Transverse colon (tissue), 4 donors: ENCODE measurements around the gene TRPM4. TPM values are rescaled to one million over a fixed set of nuclear protein-coding genes. Genes with fewer than 3 reads are reported as not detected.

Source experiments
- DNase-seq: peaks from one replicate; pipeline ENCODE4 v3.0.0-alpha.2; 2019
- H3K27ac ChIP-seq, 4 donors: fragments of 200-600 bp; sonication (generic); 2 replicates each; pipeline ENCODE4 v1.5.1; 2016 to 2018; ENCODE audit warnings: inconsistent platforms in 4 of 4
- H3K27me3 ChIP-seq: fragments of 200-600 bp; sonication (generic); 2 replicates; pipeline ENCODE4 v1.5.1; 2017; ENCODE audit warnings: inconsistent platforms
- H3K36me3 ChIP-seq, 4 donors: fragments of 200-600 bp; sonication (generic); 2 replicates each; pipeline ENCODE4 v1.5.1; 2017 to 2019; ENCODE audit warnings: inconsistent platforms in 4 of 4
- H3K4me1 ChIP-seq, 4 donors: fragments of 200-600 bp; sonication (generic); 2 replicates each; pipeline ENCODE4 v1.5.1; 2017 to 2020; ENCODE audit warnings: inconsistent platforms in 4 of 4
- H3K4me3 ChIP-seq, 4 donors: fragments of 200-600 bp; sonication (generic); 1 replicate in 1 of 4; 2 replicates in 3 of 4; pipeline versions ENCODE4 v1.5.1 to v1.6.1; 2017 to 2019; ENCODE audit warnings: inconsistent platforms in 4 of 4
- H3K9me3 ChIP-seq, 2 donors: fragments of 200-600 bp; sonication (generic); 2 replicates each; pipeline ENCODE4 v1.5.1; 2017 to 2019; ENCODE audit warnings: inconsistent platforms in 2 of 2
- CTCF ChIP-seq, 5 experiments: fragments of 200-600 bp in 3 of 5; fragments of 450-650 bp in 2 of 5; sonication (generic) in 3 of 5; IDR thresholded peaks; 1 replicate in 2 of 5; 2 replicates in 3 of 5; pipeline ENCODE4 v1.5.1; 2016 to 2017; ENCODE audit warnings: antibody characterized with exemption in 5 of 5, inconsistent platforms in 3 of 5, mild to moderate bottlenecking in 2 of 5, moderate library complexity in 1 of 5
- EP300 ChIP-seq: sonication (generic); formaldehyde crosslinking; IDR thresholded peaks from one replicate; pipeline ENCODE4 v1.6.1; 2017; ENCODE audit warnings: antibody characterized with exemption, low read depth
- POLR2A ChIP-seq: fragments of 450-650 bp; IDR thresholded peaks from one replicate; pipeline ENCODE4 v1.6.1; 2016; ENCODE audit warnings: antibody characterized with exemption, mild to moderate bottlenecking, moderate library complexity
- POLR2AphosphoS5 ChIP-seq, 3 donors: sonication (generic); formaldehyde crosslinking; IDR thresholded peaks; one replicate each; pipeline ENCODE4 v1.6.1; 2016; ENCODE audit warnings: antibody characterized with exemption in 3 of 3
- WGBS, 2 donors: methylation state at CpG; one replicate each; pipeline ENCODE4 v1.1.5; 2018; ENCODE audit warnings: low coverage in 1 of 2; 5-methylcytosine and 5-hydroxymethylcytosine counted together
- in situ Hi-C, 4 donors: fragments of 200-750 bp; cut with MboI; loops; one replicate each; pipeline versions ENCODE4 v1.15.0 to v1.15.1; 2017; ENCODE audit warnings: low sequenced_read_pairs in 3 of 4, low pct_ligation_motif_present in 1 of 4, low pct_unique_long_range_greater_than_20kb in 1 of 4
- intact Hi-C: fragments of 100-400 bp; cut with DNase I; formaldehyde crosslinking; loops from one replicate; pipeline ENCODE4 v1.15.1; 2023; ENCODE audit warnings: low total_unique reads
- total RNA-seq, 4 donors: library from RNA; depleted of rRNA; stranded (reverse); fragments of >200 nt; gene quantifications; one replicate each; pipeline ENCODE4 v1.1.0, GENCODE V29; 2016

The TRPM4 gene
- total RNA-seq, 4 donors from 2014 or later = 247 to 884 (median 568) TPM

DNA sequence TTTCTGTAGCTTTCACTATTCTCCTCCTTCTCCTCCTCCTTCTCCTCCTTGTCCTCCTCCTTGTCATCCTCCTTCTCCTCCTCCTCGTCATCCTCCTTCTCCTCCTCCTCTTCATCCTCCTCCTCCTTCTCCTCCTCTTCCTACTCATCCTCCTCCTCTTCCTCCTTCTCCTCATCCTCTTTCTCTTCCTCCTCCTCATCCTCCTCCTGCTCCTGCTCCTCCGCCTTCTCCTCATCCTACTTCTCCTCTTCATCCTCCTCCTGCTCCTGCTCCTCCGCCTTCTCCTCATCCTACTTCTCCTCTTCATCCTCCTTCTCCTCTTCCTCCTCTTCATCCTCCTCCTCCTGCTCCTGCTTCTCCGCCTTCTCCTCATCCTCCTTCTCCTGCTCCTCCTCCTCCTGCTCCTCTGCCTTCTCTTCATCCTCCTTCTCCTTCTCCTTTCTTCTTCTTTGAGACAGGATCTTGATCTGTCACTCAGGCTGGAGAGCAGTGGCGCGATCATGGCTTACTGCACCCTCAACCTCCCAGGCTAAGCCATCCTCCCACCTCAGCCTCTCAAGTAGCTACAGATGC lies 36.3 kb downstream of the TRPM4 start:
- H3K36me3 ChIP-seq = peaks cover 0 to 38% (median 17%) of the 10 kb centered on the region in 4 donors
- in situ Hi-C loops = no loop called here
- no peak for DNase-seq
- H3K27ac ChIP-seq = peak overlapping the region in 3 of 4 donors; percentile 35 to 84 (median 51)
- intact Hi-C loops = no loop called here
- 92% methylated on average over 5 to 6 of the region's 6 CpGs for WGBS, 2 donors
- H3K4me1 ChIP-seq = peaks cover 5 to 54% (median 34%) of the 10 kb centered on the region in 4 donors
- peak; percentile 14 for TF ChIP-seq POLR2A
- TF ChIP-seq POLR2AphosphoS5 (IDR thresholded peaks at IDR 0.05) = no peak
- H3K9me3 ChIP-seq = no peaks in the 10 kb centered on the region
- no peaks in the 10 kb centered on the region for H3K27me3 ChIP-seq
- no peak overlapping the region for H3K4me3 ChIP-seq

- intact Hi-C loops = no loop called here
- Histone ChIP-seq H3K4me1 (peaks cover 5 to 56% (median 39%) of the 10 kb centered on the region in 4 donors), H3K36me3 (peaks cover 0 to 33% (median 15%) of the 10 kb centered on the region in 4 donors), H3K4me3 (no peak overlapping the region), H3K27me3 (no peaks in the 10 kb centered on the region), H3K9me3 (no peaks in the 10 kb centered on the region), H3K27ac (peak overlapping the region; percentile 35 to 84 (median 43))
- 83 to 90% methylated on average over 4 of the region's 4 CpGs for WGBS, 2 donors
- DNase-seq = no peak
- in situ Hi-C loops = no loop called here
- TF ChIP-seq POLR2AphosphoS5 (IDR thresholded peaks at IDR 0.05) (no peak), EP300 (no peak), CTCF (IDR thresholded peaks at IDR 0.05) (no peak), POLR2A (no peak)
Measured at GRCh38 chr19:49194408-49194807, 36.8 kb downstream of the TRPM4 start.

GRCh38 chr19:49196527-49197240 lies 39.1 kb downstream of the TRPM4 start:
- Histone ChIP-seq H3K9me3 (no peaks in the 10 kb centered on the region), H3K4me1 (peaks cover 9 to 73% (median 48%) of the 10 kb centered on the region in 4 donors), H3K27me3 (no peaks in the 10 kb centered on the region), H3K27ac (peak overlapping the region; percentile 72 to 84 (median 82)), H3K36me3 (peaks cover 0 to 12% (median 5%) of the 10 kb centered on the region in 4 donors), H3K4me3 (no peak overlapping the region)
- WGBS, 2 donors = 46% methylated on average over 6 to 26 of the region's 40 CpGs
- DNase-seq = peak; percentile 59
- intact Hi-C loops (no loop called here), in situ Hi-C loops (no loop called here)
- TF ChIP-seq POLR2A = no peak
- TF ChIP-seq POLR2AphosphoS5 (IDR thresholded peaks at IDR 0.05) = peak in 2 of 3 donors; percentile 3 to 6
- no peak for TF ChIP-seq EP300
- TF ChIP-seq CTCF (IDR thresholded peaks at IDR 0.05) = no peak

GRCh38 chr19:49200238-49200862 lies 42.8 kb downstream of the TRPM4 start:
- no peaks in the 10 kb centered on the region for H3K9me3 ChIP-seq
- H3K27me3 ChIP-seq = no peaks in the 10 kb centered on the region
- peak; percentile 61 for DNase-seq
- TF ChIP-seq CTCF (IDR thresholded peaks at IDR 0.05) = no peak
- TF ChIP-seq POLR2AphosphoS5 (IDR thresholded peaks at IDR 0.05) = peak in 1 of 3 donors; percentile 16
- no peak for TF ChIP-seq EP300
- no peak for TF ChIP-seq POLR2A
- peaks cover 9 to 65% (median 47%) of the 10 kb centered on the region in 4 donors for H3K4me1 ChIP-seq
- in situ Hi-C loops = loop anchor here in 3 of 4 donors (10.0 to 25.0 kb wide), 3 partner anchors 106 to 116 kb away; partner anchors contain the start of gene SNRNP70 (in 2 of the 3)
- no peak overlapping the region for H3K4me3 ChIP-seq
- intact Hi-C loops = loop anchor here (5.0 kb wide), 1 partner anchor 103 kb away; no protein-coding TSS in a partner anchor
- H3K27ac ChIP-seq = peak overlapping the region; percentile 64 to 84 (median 70)
- 86% methylated on average over 29 of the region's 29 CpGs; no CpG with 5 or more reads in 1 of the 2 donors for WGBS, 2 donors
- peaks cover 0 to 20% (median 9%) of the 10 kb centered on the region in 4 donors for H3K36me3 ChIP-seq
